HG03432 (cell line): ENCODE measurements around the gene TMEM115.

Experiments
- ATAC-seq: cut with Tn5 transposase; IDR thresholded peaks from one replicate; pipeline ENCODE4 v1.9.1; 2021; ENCODE audit warnings: mild to moderate bottlenecking, moderate library complexity; ENCODE audit not compliant: unreplicated experiment

TMEM115 gene

DNA sequence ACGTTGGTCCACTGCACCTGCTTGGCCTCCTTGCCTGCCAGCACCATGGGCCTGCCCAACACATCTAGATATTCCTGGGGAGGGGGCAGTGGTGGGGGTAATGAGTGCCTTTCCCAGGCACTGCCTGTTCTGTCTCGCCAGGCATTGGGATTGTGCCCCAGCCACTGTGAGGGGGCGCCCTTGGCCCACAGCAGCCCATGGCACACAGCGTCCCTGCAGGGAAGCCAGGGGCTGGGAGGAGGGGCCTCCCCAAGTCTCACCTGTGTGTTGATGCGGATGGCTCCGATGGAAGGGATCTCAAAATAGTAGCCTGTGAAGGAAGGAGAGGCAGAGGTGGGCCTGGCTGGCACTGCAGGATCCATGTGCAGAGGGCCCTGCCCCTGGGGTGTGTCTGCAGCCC, 18.7 kb upstream of the TMEM115 start:
- no peak for ATAC-seq

DNA sequence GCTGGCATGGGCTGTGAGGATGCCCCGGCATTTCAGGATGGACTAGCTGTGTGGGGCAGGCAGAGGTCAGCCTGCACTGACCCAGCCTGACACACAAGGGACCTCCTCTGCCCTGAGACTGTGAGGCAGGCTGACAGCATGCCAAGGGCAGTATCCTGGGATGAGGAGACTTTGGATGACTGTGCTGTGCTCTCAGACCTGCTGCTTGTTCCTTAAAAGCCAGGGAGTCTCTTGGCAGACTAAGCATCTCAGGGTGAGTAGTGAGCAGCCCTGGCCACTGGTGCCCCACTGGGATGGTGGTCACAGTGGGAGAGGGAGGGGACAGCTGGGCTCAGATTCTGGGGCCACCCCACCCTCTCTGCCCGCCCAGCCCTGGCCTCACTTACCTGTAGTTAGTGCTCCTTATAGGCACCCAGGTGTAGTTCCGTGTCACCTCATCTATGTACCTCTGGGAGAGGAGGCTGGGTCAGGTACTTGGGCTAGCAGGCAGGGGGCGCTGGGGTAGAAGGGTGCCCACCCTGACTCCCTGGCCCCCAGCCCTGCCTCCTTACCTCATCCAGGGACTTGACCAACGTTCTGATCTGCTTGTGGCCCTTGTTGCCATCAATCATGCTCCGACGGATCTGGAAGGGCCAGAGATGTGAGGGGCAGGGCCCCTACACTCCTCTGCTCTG, 16.1 kb upstream of the TMEM115 start:
- ATAC-seq = no peak

DNA sequence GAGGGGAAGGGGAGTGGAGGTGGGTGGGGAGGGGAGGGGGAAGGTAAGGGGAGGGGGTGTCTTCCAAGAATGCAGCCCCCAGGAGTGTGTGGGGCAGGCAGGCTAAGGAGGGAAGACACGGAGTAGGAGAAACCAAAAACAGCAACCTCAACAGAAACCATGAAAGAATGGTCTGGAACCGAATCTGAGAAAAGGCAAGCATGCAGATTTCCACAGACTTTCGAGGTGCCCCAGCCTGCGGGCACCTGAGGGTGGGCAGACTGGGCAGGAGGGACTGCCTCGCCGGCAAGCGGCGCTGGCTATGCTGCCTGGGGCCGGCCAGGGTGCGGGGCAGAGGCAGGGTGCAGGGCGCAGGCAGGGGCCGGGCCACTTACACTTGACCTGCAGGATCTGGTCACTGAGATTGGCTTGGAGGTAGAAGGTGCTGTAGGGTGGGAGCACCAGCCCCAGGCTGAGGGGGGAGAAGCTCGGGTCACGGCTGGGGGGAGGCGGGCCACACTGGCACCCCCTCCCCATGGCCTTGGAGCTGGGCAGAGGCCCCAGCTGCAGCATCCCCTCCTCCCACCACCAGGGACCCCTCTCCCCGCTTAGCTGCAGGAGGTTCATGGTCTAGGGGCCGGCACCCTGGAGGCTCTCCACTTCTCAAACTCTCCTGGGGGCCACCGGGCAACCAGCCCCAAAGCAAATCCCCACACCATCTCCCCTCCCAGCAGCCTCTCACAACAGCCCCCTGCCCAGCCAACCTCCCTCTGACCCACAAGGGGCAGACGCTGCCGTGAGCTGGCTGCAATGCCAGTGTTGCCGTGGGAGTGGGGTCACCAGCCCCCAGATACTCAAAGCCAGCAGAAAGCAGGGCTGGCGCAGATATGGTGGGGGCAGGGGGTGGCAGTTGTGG, 15.3 kb upstream of the TMEM115 start:
- no peak for ATAC-seq

DNA sequence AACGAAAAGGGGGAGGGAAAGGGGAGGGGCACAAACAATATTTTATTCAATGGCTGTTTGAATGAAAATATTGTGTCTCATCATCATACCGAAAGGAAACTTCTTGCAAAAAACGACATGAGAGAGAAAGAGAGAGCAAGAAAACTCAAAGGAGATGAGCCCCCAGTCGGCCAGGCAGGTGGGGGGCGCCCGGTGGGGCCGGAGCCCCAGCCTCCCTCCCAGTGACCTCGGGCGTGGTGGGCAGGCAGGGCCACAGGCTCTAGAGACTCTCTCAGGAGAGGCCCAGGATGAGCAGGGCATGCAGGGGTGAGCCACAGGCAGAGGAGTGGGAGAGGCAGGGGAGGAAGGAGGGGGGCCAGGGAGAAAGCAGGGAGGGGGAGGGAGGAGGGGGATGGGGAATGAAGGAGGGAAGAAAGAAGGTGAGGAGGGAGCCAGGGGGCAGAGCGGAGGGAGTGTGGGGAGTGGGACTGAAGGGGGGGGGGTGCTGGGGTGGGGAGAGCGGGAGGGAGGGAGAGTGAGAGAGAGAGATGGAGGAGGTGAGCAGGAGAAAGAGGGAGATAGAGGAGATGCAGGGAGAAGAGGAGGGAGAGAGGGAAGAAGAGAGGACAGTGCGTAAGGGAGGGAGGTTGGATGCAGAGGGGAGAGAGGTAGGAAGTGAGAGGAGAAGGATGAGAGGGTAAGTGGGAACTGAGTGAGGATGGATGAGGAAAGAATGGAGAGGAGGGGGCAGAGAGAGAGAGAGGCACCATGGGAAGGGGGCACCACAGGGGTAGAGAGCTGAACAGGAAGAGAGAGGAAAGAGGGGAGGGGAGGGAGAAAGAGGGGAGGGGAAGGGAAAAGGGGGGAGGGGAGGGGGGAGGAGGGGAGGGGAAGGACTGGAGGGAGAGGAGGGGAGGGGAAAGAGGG, 14.1 kb upstream of the TMEM115 start:
- no peak for ATAC-seq

DNA sequence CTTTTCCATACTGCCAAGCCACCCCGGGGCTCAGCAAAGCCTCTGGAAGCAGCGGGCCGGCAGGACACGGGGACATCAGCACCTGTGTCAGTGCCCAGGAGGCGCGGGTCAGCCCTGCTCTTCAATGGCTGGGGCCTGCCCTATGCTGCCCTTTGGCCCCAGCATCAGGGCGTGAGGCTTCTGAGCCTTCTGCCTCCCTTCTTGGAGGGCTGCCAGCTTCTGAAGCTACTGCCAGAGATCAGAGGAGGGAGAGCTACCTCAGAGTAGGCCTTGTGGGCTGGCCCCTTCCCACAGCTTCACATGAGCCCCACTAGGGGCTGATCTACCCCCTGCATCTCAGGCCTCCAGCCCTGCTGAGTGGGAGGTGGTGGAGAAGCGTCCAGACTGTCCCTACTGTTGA, 13.0 kb upstream of the TMEM115 start:
- ATAC-seq = no peak

DNA sequence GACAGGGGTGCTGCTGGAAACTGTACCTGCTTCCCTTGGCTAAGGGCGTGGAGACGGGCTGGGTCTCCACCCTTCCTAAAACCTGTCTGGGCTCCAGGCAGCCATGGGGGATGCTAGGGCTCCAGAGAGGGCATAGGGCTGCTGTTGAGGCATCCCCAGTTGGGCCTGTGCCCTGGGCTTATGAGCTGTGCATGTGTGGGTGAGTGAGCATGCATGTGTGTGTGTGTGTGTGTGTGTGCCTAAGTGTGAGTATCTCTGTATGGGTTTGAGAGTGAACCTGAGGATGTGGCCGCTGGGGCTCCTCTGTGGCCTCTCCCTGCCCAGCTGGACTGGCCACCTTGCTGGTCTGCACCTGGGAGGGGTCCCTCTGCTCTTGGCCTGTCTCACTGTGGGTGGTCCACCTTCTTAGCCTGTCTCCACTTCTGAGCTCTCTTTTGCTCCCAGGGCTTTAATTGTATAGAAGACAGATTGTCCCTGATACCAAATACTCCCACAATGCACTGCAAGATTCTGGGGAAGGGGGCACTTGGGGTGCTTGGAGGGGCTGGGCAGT, 11.9 kb upstream of the TMEM115 start:
- ATAC-seq = no peak

DNA sequence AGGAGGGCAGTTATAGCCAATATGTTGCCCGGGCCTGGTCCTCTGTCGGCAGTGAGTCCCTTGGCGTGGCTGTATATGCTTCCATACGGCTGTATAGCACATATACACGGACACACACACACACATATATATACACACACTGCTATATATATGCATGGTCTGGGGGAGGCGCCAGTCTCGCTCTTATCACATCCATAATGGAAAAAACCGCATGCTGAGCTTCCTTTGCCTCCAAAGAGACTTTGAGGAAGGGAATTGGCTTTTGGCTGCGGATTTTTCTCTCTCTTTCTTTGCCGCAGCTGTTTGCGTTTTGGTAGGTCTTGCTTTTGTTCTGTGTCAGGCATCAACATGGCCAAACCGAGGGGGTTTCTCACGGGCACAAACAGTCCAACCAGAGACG, 11.3 kb upstream of the TMEM115 start:
- no peak for ATAC-seq

DNA sequence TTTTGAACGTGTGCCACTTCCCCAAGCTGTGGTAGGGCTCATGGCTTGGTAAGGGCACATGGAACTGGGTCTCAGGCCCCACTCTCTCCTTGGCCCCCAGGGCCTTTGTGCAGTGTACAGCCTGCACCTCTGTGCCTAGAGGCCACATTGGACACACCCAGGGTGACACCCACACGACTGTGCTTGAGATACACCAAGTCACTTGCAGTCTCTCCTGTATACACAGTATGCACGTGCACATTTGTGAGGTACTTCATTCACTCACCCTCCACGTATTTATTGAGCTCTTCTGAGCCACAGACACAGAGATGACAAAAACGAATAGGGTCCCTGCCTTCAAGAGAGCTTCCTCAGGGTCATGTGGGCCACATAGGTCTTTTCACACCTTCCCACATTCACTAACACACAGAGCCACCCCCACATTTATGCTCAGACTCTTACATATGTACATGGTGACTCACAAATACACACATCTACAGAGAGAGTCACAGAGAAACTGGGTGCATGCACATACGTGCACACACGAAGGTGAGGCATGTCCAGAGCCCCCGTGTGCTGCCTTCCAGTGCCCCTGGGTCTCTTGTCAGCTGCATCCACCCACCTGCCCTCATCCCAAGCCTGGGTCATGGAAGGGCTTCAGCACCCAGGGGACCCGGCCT, 9.8 kb upstream of the TMEM115 start:
- ATAC-seq = no peak

DNA sequence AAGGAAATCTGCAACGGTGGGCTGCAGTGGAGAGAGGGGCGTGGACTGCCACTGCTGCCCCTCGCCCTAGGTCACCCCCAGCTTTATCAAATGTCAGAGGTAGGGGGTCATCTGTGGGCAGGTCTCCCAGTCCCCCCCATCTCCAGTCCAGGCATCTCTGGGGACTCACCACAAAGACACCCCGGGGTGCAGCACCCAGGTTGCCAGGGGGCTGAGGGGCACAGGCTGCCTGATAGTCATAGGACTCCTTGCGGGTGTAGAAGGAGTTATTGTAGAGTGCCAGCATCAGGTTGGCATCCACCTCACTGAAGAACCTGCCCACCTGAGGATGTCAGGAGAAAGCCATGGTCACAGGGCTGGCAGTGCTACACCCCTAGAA, 6.5 kb upstream of the TMEM115 start:
- no peak for ATAC-seq

DNA sequence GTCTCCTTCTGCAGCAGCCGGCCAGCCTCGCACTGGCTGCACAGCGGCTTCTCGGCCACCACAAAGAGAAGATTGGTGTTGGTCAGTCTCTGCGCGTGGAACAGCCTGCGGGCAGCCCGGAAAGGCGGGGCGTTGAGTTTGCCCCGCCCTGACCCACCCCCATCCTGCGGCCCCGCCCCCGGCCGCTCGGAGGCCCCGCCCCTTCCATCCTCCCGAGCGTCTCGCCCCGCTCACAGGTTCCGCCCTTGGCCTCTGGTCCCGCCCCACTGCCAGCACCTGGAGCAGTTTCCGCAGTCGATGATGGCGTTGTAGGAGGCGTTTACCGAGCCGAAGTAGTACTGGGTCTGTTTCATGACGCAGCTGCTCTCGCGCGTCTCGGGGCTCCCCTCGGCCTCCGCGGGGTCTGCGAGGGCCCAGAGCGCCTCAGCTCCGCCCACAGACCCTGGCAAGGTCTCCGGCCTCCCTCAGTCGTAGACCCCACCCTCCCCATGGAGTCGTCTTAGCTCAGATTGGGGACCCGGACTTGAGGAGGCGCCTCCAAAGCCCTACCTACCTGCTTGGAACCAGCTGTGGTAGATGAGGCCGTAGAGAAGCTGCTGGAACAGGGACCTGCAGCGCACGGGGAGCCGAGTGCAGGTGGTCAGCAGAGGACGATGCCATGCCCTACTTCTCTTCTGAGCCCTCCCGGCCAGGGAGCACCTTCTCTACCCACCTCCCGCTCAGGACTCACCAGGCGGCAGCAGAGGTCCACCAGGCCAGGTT, 5.9 kb upstream of the TMEM115 start:
- peak; percentile 80 for ATAC-seq

DNA sequence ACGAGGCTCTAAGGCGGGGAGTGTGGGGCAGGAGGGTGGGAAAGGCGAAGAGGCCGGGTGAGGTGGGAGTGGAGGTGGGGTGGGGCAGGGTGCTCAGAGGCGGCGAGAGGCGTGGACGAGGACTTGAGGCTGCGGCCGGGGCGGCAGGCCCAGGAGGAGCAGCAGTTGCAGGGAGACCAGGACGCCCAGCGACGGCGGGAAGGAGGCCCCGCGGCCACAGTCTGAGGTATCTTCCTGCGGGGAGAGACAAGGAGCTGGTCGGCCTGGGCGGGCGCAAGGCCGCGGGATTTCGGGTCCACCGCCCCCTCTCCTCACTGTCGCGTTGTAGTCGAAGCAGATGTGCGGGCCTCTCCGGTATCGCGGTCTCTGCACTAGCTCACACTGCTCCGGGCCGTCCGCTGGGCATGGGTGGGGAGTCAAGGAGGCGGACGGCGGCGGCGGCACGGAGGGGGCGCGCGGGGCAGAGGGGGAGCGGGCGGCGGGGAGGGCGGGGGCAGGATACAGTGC, 5.3 kb upstream of the TMEM115 start:
- ATAC-seq = peak; percentile 13

DNA sequence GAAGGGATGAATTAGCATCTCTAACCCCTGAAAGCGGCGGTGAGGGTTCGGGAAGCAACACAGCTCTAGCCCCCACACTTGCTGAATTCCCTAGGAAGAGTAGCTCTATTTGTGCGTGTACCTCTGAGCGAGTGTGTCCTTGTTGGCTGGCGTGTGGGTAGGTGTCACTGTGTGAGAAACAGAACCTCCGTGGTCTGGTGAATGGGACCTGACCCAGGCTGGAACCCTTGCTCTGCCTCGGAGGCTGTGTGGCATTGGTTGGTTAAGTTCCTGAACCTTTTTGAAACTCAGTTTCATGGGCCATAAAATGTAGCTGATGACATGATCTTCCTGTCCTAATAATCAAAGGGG, 414 bp upstream of the TMEM115 start:
- peak; percentile 8 for ATAC-seq

DNA sequence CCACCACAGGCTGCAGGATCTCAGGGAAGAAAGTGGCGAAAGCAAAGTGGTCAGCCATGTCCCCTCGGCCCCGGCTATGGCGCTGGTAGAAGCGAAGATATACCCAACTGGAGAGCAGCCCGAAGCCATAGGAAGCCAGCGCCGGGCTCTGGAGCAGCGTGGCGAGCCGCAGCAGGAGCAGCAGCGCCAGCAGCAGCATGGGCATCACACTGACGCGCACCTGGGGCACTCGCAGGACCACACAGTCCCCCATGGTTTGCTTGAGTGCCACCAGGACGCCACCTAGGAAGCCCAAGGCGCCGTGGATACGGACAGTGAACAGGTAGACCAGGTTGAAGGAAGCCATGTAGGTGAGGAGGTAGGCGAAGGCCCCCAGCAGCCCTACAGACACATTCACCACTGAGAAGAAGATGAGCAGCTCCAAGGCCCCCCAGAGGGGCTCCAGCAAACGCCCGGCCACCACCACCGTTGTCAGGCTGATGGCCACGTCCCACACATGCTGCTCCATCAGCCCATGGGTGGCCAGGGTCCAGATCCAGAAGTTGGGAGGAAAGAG, 888 bp downstream of the TMEM115 start:
- ATAC-seq = no peak

DNA sequence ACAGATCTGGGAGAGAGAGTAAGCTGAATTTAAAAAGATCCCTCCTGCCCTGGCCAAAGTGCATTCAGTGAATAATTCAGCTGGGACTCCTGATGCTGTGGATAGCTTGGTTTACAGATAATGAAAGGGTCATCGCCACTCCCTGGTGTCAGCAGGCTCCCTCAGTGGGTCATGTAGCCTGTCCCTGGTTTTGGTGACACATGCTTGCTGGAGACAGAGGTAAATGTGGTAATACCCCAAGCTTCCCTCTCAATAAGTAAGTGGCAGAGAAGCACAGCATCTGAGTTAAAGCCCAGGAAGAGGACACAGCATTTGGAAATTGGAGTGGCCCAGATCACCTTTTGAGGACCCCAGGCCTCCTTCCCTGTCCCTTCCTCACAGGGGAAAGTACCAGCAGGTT, 1.8 kb downstream of the TMEM115 start:
- ATAC-seq = no peak

DNA sequence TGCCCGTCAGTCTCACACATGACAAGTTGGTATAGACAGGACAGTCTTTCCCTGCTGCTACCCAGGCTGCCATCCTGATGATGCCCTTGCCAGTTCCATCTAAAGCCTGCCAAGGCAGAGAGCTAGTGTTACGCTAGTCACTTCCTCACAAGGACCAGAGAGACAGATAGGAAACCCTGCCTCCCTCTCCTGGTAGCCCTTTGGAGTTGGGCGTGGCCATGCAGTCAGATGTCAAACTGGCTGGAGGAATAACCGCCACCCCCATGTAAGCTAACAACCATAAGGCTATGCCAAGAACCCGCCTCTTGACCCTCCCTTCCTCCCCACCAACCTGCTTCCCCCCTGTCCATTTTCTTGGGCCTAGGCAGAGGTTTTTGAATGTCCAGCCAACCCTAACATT, 2.8 kb downstream of the TMEM115 start:
- no peak for ATAC-seq

DNA sequence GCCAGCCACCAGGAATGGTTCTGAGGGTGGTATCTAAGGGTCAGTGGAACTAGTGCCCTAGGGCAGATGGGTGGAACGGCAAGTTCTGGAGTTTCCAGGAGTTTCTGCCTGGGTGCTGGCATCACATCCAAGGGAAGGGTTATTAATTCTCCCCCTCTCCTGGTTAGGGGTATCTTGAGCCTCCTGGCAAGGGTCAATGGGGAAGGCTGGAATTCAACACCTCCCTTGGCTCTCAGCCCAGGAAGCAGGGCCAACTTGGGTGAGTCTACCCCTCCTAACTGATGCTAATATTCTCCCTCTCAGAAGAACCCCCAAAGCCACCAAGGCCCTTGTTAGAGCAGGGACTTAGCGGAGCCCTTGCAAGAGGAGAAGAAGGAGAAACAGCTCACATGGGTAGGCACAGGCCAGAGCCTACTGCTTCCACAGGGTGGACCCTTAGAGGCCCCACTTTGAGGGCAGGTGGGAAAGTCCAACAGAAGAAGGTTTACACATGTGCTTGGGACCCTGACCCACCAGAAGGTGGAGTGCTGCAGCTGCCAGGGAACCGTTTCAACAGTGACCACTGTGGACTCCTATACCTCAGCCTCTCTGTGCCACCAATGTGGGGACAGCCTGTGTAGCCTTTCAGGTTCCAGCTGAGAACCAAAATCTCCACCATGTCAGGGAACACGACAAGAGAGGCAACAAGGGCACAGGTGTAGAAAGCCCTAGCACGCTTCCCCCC, 3.3 kb downstream of the TMEM115 start:
- ATAC-seq = no peak

DNA sequence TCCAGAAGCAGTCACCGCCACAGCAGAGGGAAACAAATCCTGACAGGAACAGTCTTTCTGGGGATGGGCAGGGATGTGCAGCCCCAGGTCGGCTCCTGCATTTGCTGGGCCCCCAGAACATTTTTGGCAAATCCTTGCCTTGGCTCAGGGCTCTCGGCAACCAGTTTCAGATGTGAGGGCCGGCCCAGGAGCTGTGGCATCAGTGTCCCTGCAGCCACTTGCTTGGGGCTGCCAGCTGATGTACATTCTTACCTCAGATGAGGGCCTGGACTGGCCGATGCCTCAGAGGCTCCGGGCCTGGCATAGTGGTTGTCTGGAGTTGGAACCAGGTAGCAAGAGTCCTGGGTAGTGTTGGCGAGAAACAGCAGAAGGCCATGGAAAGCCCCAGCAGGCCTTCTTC, 4.5 kb downstream of the TMEM115 start:
- ATAC-seq = no peak

DNA sequence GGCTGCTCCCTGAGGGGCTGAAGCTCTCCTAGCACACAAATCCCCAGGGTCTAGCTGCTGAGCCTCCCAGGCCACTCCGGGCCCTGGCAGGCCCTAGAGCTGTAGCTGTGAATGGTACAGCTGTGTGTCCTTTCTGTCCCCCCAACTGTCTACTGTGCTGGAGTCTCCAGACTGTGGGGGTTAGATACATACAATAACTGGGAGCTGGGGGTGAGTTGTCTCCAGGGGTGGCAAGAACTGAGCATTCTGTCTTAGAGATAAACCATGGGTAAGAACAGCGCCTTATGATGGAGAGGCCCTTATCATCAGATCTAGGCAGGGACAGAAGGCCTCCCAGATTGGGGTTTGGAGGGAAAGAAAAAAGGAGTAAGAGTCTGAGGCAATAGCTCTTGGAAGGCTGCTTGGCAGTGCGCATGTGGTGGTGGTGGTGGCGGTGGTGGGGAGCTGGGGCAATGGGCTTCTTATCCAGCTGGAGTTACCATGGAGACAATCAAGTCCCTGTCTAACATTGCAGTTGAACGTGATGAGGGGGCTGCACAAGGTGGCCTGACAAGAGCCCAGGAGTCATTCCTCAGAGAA, 5.0 kb downstream of the TMEM115 start:
- ATAC-seq = no peak
